H9 (cell line): ENCODE results near the gene PIK3C2B. TPM values are rescaled to one million over a fixed set of nuclear protein-coding genes. Genes with fewer than 3 reads are reported as not detected.

ENCODE experiments used
- DNase-seq: peaks from one replicate; pipeline ENCODE4 v3.0.0-alpha.2; 2017
- H2AFZ ChIP-seq: one replicate; pipeline ENCODE4 v1.6.1; 2013; ENCODE audit warnings: mild to moderate bottlenecking, low read length, control low read depth, moderate library complexity
- H2AK5ac ChIP-seq: 2 replicates; pipeline ENCODE4 v1.6.1; 2013; ENCODE audit warnings: low read length, control low read depth, mixed read lengths; ENCODE audit not compliant: insufficient read length
- H2BK120ac ChIP-seq: one replicate; pipeline ENCODE4 v1.6.1; 2013; ENCODE audit warnings: low read depth, mild to moderate bottlenecking, low read length, control low read depth, inconsistent platforms; ENCODE audit not compliant: poor library complexity, severe bottlenecking
- H2BK12ac ChIP-seq: 2 replicates; pipeline ENCODE4 v1.6.1; 2013; ENCODE audit warnings: low read length, control low read depth, mixed read lengths, low read depth; ENCODE audit not compliant: insufficient read length
- H2BK15ac ChIP-seq: 2 replicates; pipeline ENCODE4 v1.6.1; 2013; ENCODE audit warnings: low read depth, low read length, control low read depth
- H2BK20ac ChIP-seq: one replicate; pipeline ENCODE4 v1.6.1; 2013; ENCODE audit warnings: low read depth, mild to moderate bottlenecking, low read length, control low read depth, inconsistent platforms; ENCODE audit not compliant: poor library complexity, severe bottlenecking
- H2BK5ac ChIP-seq: 2 replicates; pipeline ENCODE4 v1.6.1; 2013; ENCODE audit warnings: low read length, control low read depth, mixed read lengths; ENCODE audit not compliant: insufficient read length
- H3K14ac ChIP-seq: 2 replicates; pipeline ENCODE4 v1.6.1; 2013; ENCODE audit warnings: low read length, control low read depth; ENCODE audit not compliant: insufficient read depth
- H3K18ac ChIP-seq: 2 replicates; pipeline ENCODE4 v1.6.1; 2013; ENCODE audit warnings: low read depth, mild to moderate bottlenecking, mixed read lengths, low read length, control low read depth; ENCODE audit not compliant: insufficient read length
- H3K23ac ChIP-seq: 2 replicates; pipeline ENCODE4 v1.6.1; 2013; ENCODE audit warnings: low read length, control low read depth, mixed read lengths, low read depth; ENCODE audit not compliant: insufficient read length
- H3K23me2 ChIP-seq: 2 replicates; pipeline ENCODE4 v1.6.1; 2013; ENCODE audit warnings: low read depth, mild to moderate bottlenecking, mixed read lengths, low read length, control low read depth; ENCODE audit not compliant: insufficient read length, poor library complexity, severe bottlenecking
- H3K27ac ChIP-seq: 2 replicates; pipeline ENCODE4 v1.5.1; 2013; ENCODE audit warnings: low read length, control low read depth, mixed read lengths, low read depth; ENCODE audit not compliant: insufficient read length
- H3K27me3 ChIP-seq: 2 replicates; pipeline ENCODE4 v1.6.1; 2013; ENCODE audit warnings: low read length, control low read depth, inconsistent platforms; ENCODE audit not compliant: insufficient read depth
- H3K4ac ChIP-seq: 2 replicates; pipeline ENCODE4 v1.6.1; 2013; ENCODE audit warnings: low read depth, mild to moderate bottlenecking, control low read depth, inconsistent platforms, low read length, moderate library complexity
- H3K4me1 ChIP-seq: 2 replicates; pipeline ENCODE4 v1.6.1; 2013; ENCODE audit warnings: low read length, control low read depth, inconsistent platforms; ENCODE audit not compliant: insufficient read depth
- H3K4me2 ChIP-seq: 2 replicates; pipeline ENCODE4 v1.6.1; 2013; ENCODE audit warnings: low read length, control low read depth, mixed read lengths; ENCODE audit not compliant: insufficient read length, insufficient read depth
- H3K56ac ChIP-seq: 2 replicates; pipeline ENCODE4 v1.6.1; 2013; ENCODE audit warnings: low read depth, mild to moderate bottlenecking, mixed read lengths, low read length, control low read depth; ENCODE audit not compliant: insufficient read length
- H3K79me1 ChIP-seq: 2 replicates; pipeline ENCODE4 v1.6.1; 2013; ENCODE audit warnings: low read depth, mild to moderate bottlenecking, moderate library complexity, low read length, control low read depth, inconsistent platforms; ENCODE audit not compliant: insufficient read depth, poor library complexity, severe bottlenecking
- H3K79me2 ChIP-seq: 2 replicates; pipeline ENCODE4 v1.6.1; 2013; ENCODE audit warnings: low read length, control low read depth, inconsistent platforms; ENCODE audit not compliant: insufficient read depth
- H3K9ac ChIP-seq: 2 replicates; pipeline ENCODE4 v1.6.1; 2013; ENCODE audit warnings: low read length, control low read depth, mixed read lengths; ENCODE audit not compliant: insufficient read length; ENCODE audit errors: extremely low read depth
- H3K9me3 ChIP-seq: one replicate; pipeline ENCODE4 v1.6.1; 2013; ENCODE audit warnings: low read depth, low read length, inconsistent platforms; ENCODE audit not compliant: control insufficient read depth
- H3T11ph ChIP-seq: one replicate; pipeline ENCODE4 v1.6.1; 2013; ENCODE audit warnings: mild to moderate bottlenecking, low read length, control low read depth, inconsistent platforms
- H4K20me1 ChIP-seq: one replicate; pipeline ENCODE4 v1.6.1; 2013; ENCODE audit not compliant: control insufficient read depth, insufficient read length, insufficient read depth
- H4K5ac ChIP-seq: 2 replicates; pipeline ENCODE4 v1.6.1; 2013; ENCODE audit warnings: low read depth, mild to moderate bottlenecking, mixed read lengths, low read length, control low read depth; ENCODE audit not compliant: insufficient read length
- H4K8ac ChIP-seq: replicated peaks from 2 replicates; pipeline ENCODE4 v1.6.1; 2013; ENCODE audit warnings: low read length, control low read depth, mixed read lengths, low read depth; ENCODE audit not compliant: insufficient read length
- H4K91ac ChIP-seq: 2 replicates; pipeline ENCODE4 v1.6.1; 2013; ENCODE audit warnings: low read depth, mild to moderate bottlenecking, moderate library complexity, mixed read lengths, low read length, control low read depth; ENCODE audit not compliant: insufficient read length
- H3K27ac Mint-ChIP-seq, 3 experiments: 2 replicates in 2 of 3; 3 replicates in 1 of 3; pipeline ENCODE4 v1.8.0; 2020 to 2021; ENCODE audit warnings: mixed read lengths in 3 of 3, mild to moderate bottlenecking in 1 of 3, moderate library complexity in 1 of 3
- H3K27me3 Mint-ChIP-seq: 2 replicates; pipeline ENCODE4 v1.8.0; 2021; ENCODE audit warnings: low read depth, mild to moderate bottlenecking, moderate library complexity, mixed read lengths
- H3K36me3 Mint-ChIP-seq, 3 experiments: 2 replicates in 2 of 3; 3 replicates in 1 of 3; pipeline ENCODE4 v1.8.0; 2020 to 2021; ENCODE audit warnings: low read depth in 3 of 3, mixed read lengths in 3 of 3; ENCODE audit not compliant: insufficient read depth in 1 of 3
- H3K4me1 Mint-ChIP-seq, 2 experiments: 2 replicates each; pipeline ENCODE4 v1.8.0; 2020; ENCODE audit warnings: mixed read lengths in 2 of 2
- H3K4me3 Mint-ChIP-seq, 2 experiments: 2 replicates in 1 of 2; 3 replicates in 1 of 2; pipeline ENCODE4 v1.8.0; 2020 to 2021; ENCODE audit warnings: mild to moderate bottlenecking in 2 of 2, mixed read lengths in 2 of 2, moderate library complexity in 1 of 2
- H3K9me3 Mint-ChIP-seq, 2 experiments: 2 replicates in 1 of 2; 3 replicates in 1 of 2; pipeline ENCODE4 v1.8.0; 2020; ENCODE audit warnings: mild to moderate bottlenecking in 2 of 2, mixed read lengths in 2 of 2, moderate library complexity in 1 of 2
- WGBS: extraction: QIAGEN DNeasy Blood & Tissue Kit; methylation state at CpG from one replicate; pipeline ENCODE4 v1.1.7; 2013; ENCODE audit warnings: missing lambda C conversion rate, low lambda C conversion rate, mixed read lengths; ENCODE audit not compliant: insufficient read length; ENCODE audit errors: extremely low coverage; 5-methylcytosine and 5-hydroxymethylcytosine counted together
- total RNA-seq: library from RNA; stranded (reverse); gene quantifications from 2 replicates; pipeline ENCODE4 v1.2.1, GENCODE V29; 2021
- TF ChIP-seq, protein P1 (sequence below): fragments of 200-600 bp; sonication (generic); conservative IDR thresholded peaks from 3 replicates; pipeline ENCODE4 v1.8.0; 2021; ENCODE audit warnings: antibody characterized with exemption, mild to moderate bottlenecking

The PIK3C2B gene
- total RNA-seq, 1 experiment from 2014 or later: 13.1 TPM

DNA sequence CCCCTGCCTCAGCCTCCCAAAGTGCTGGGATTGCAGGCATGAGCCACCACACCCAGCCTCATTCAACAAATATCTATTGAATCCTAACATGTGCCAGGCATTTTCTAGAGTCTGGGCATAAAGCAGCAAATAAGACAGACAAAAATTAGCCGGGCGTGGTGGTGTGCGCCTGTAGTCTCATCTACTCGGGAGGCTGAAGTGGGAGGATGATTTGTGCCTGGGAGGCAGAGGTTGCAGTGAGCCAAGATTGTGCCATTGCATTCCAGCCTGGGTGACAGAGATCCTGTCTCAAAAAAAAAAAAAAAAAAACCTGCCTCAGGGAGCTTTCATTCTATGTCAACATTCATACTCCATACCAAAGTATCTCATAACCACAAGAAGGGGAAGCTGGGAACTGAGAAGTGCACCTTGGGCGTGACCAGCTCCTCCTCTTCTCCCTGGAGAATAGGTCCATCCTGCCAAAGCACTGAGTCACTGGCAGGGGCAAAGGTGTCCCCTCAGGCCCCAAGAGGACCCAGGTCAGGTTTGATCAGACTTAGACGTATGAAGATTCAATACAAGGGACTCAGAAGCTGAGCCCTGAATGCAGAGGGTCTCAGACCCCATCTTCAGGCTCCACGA is 46.2 kb downstream of the PIK3C2B start:
- Histone ChIP-seq H2BK120ac (no peak overlapping the region), H3K9me3 (no peaks in the 10 kb centered on the region), H3K9ac (no peak overlapping the region), H3K18ac (no peak overlapping the region), H2BK5ac (no peak overlapping the region), H3K4me1 (peaks cover 7% of the 10 kb centered on the region; the same call in 1 of the 2 replicates), H4K91ac (no peak overlapping the region), H2BK15ac (no peak overlapping the region), H2BK20ac (no peak overlapping the region), H3K27ac (no peak overlapping the region), H3K4me2 (no peak overlapping the region), H3K79me1 (no peaks in the 10 kb centered on the region), H2AK5ac (no peak overlapping the region), H3T11ph (no peak overlapping the region), H3K56ac (no peak overlapping the region), H3K27me3 (no peaks in the 10 kb centered on the region), H4K20me1 (no peaks in the 10 kb centered on the region), H3K79me2 (no peaks in the 10 kb centered on the region), H4K5ac (no peak overlapping the region), H3K23me2 (no peaks in the 10 kb centered on the region), H4K8ac (no peak overlapping the region), H3K14ac (no peak overlapping the region), H3K4ac (no peak overlapping the region), H3K23ac (no peak overlapping the region), H2BK12ac (no peak overlapping the region), H2AFZ (no peak overlapping the region)
- Mint-ChIP-seq H3K36me3 (peaks cover 12 to 36% (median 17%) of the 10 kb centered on the region in 3 experiments; a peak in 6 of 7 replicates), H3K4me1 (peaks cover 25 to 32% of the 10 kb centered on the region in 2 experiments), H3K4me3 (no peak overlapping the region), H3K9me3 (no peaks in the 10 kb centered on the region), H3K27me3 (no peaks in the 10 kb centered on the region), H3K27ac (no peak overlapping the region)
- no peak for DNase-seq
- no CpG with 5 or more reads among the region's 7 CpGs for WGBS
- TF ChIP-seq, protein P1, sequence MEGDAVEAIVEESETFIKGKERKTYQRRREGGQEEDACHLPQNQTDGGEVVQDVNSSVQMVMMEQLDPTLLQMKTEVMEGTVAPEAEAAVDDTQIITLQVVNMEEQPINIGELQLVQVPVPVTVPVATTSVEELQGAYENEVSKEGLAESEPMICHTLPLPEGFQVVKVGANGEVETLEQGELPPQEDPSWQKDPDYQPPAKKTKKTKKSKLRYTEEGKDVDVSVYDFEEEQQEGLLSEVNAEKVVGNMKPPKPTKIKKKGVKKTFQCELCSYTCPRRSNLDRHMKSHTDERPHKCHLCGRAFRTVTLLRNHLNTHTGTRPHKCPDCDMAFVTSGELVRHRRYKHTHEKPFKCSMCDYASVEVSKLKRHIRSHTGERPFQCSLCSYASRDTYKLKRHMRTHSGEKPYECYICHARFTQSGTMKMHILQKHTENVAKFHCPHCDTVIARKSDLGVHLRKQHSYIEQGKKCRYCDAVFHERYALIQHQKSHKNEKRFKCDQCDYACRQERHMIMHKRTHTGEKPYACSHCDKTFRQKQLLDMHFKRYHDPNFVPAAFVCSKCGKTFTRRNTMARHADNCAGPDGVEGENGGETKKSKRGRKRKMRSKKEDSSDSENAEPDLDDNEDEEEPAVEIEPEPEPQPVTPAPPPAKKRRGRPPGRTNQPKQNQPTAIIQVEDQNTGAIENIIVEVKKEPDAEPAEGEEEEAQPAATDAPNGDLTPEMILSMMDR: no peak
